A673 (cell line): ENCODE measurements around the gene EHD4.

ENCODE experiments used
- EZH2 ChIP-seq: fragments of 200-600 bp; sonication (generic); IDR thresholded peaks from 2 replicates; pipeline ENCODE4 v1.6.1; 2017; ENCODE audit warnings: borderline replicate concordance, low read depth, mild to moderate bottlenecking, mixed read lengths, antibody characterized with exemption, low read length; ENCODE audit not compliant: poor library complexity, severe bottlenecking
- TF ChIP-seq, protein P1 (sequence below): fragments of 300-800, 200-600 bp; sonication (generic); conservative IDR thresholded peaks from 2 replicates; pipeline ENCODE4 v1.5.1; 2017; ENCODE audit warnings: low read depth, mild to moderate bottlenecking, antibody characterized with exemption, low read length, moderate library complexity, mixed read lengths

- TF ChIP-seq, protein P1, sequence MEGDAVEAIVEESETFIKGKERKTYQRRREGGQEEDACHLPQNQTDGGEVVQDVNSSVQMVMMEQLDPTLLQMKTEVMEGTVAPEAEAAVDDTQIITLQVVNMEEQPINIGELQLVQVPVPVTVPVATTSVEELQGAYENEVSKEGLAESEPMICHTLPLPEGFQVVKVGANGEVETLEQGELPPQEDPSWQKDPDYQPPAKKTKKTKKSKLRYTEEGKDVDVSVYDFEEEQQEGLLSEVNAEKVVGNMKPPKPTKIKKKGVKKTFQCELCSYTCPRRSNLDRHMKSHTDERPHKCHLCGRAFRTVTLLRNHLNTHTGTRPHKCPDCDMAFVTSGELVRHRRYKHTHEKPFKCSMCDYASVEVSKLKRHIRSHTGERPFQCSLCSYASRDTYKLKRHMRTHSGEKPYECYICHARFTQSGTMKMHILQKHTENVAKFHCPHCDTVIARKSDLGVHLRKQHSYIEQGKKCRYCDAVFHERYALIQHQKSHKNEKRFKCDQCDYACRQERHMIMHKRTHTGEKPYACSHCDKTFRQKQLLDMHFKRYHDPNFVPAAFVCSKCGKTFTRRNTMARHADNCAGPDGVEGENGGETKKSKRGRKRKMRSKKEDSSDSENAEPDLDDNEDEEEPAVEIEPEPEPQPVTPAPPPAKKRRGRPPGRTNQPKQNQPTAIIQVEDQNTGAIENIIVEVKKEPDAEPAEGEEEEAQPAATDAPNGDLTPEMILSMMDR = no peak
- TF ChIP-seq EZH2 = no peak
Observed at GRCh38 chr15:41881550-41881919, 90.8 kb downstream of the EHD4 start.
